ENCODE results near the gene GGT6.

The GGT6 gene

DNA sequence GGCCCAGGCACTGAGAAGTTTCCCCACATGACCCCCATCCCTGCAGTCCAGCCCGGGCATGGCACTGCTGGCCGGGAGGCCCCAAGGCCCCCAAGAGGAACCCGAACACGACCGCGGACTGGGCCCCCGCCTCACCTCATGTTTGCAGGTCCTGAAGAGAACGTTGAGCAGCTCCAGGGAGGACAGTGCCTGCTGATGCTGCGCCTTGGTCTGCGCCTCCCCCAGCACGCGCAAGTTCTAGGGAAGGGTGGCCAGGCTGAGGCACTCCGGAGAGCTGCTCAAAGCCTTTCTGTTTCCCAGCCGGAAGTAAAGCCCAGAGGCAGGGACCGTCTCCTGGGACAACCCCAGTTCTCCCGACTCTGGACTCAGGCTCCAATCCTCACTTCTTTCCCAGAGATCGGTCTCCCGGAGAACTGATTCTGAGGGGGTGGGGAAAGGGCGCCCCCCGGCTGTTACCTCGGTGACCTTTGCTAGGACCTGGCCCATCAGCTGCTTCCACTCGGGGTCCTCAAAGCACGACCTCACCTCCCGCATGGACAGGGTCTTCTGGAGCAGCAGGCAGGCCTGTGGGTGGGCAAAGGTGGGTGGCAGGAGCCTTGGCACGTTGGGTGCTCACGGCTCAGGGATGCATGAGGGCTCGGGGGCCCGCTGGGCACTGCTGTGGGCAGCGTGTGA, 18.9 kb downstream of the GGT6 start:
- DNase-seq: no peak
- Mint-ChIP-seq H3K27me3 (ENCODE audit: low read depth, poor library complexity) (no peaks in the 10 kb centered on the region), H3K9me3 (no peaks in the 10 kb centered on the region), H3K36me3 (ENCODE audit: low read depth) (peaks cover 4% of the 10 kb centered on the region), H3K4me3 (no peak overlapping the region), H3K4me1 (peaks cover 32% of the 10 kb centered on the region), H3K27ac (peak overlapping the region; percentile 22)
- TF ChIP-seq, protein P1, sequence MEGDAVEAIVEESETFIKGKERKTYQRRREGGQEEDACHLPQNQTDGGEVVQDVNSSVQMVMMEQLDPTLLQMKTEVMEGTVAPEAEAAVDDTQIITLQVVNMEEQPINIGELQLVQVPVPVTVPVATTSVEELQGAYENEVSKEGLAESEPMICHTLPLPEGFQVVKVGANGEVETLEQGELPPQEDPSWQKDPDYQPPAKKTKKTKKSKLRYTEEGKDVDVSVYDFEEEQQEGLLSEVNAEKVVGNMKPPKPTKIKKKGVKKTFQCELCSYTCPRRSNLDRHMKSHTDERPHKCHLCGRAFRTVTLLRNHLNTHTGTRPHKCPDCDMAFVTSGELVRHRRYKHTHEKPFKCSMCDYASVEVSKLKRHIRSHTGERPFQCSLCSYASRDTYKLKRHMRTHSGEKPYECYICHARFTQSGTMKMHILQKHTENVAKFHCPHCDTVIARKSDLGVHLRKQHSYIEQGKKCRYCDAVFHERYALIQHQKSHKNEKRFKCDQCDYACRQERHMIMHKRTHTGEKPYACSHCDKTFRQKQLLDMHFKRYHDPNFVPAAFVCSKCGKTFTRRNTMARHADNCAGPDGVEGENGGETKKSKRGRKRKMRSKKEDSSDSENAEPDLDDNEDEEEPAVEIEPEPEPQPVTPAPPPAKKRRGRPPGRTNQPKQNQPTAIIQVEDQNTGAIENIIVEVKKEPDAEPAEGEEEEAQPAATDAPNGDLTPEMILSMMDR (IDR thresholded peaks at IDR 0.05): no peak

DNA sequence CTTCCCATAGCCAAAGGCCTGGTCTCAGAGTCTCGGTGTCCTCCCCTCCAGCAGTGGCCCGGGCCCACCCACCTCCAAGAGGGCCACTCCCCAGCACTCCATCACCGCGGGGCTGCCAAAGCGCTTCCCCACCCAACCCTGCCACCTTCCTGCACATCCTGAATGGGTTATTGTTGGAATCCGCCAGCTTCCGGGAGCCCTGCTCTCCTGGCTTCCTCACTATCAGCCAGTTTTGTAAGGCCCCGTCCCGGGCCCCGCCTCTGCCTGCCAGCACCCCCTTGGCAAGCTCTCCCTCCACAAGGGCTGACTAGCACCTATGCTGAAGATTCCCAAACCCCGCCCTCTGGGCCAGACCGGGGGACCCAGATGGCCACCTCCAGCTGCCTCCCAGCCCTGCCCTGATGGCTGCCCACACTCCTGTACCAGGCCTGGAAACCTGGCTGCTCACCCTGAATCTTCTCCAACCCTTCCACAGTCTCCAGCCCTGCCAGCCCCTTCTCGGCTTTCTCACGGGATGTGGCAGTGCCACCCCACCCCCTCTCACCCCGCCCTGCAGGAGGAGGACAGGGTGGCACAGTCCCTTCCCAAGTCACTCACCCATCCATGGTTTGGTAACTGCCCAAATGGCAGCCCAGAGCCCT, 19.6 kb downstream of the GGT6 start:
- no peak for DNase-seq
- Mint-ChIP-seq H3K9me3 (no peaks in the 10 kb centered on the region), H3K27me3 (ENCODE audit: low read depth, poor library complexity) (no peaks in the 10 kb centered on the region), H3K27ac (no peak overlapping the region), H3K4me3 (no peak overlapping the region), H3K36me3 (ENCODE audit: low read depth) (peaks cover 4% of the 10 kb centered on the region), H3K4me1 (peaks cover 38% of the 10 kb centered on the region)
- TF ChIP-seq, protein P1 (IDR thresholded peaks at IDR 0.05): no peak

DNA sequence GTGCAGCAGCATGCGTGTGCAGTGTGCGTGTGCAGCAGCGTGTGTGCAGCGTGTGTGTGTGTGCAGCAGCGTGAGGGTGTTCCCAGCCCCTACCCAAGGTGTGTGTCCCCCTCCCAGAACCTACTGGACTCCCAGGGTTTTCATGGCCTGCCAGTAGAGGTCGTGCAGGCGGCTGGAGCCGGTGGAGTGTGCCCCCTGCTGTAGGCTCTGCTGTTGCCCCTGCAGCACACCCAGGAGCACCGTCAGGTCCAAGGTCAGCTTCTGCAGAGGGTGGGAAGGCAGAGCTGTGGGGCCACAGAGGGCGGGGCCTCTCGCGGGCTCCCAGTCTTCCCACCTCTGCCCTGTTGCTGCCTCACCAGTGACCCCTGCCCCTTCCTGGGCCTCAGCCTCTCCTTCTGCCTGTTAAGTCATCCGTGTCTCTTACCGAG, 20.1 kb downstream of the GGT6 start:
- DNase-seq: no peak
- Mint-ChIP-seq H3K27me3 (ENCODE audit: low read depth, poor library complexity) (no peaks in the 10 kb centered on the region), H3K4me1 (peaks cover 44% of the 10 kb centered on the region), H3K36me3 (ENCODE audit: low read depth) (peaks cover 4% of the 10 kb centered on the region), H3K4me3 (no peak overlapping the region), H3K9me3 (no peaks in the 10 kb centered on the region), H3K27ac (no peak overlapping the region)
- TF ChIP-seq, protein P1 (IDR thresholded peaks at IDR 0.05): no peak

DNA sequence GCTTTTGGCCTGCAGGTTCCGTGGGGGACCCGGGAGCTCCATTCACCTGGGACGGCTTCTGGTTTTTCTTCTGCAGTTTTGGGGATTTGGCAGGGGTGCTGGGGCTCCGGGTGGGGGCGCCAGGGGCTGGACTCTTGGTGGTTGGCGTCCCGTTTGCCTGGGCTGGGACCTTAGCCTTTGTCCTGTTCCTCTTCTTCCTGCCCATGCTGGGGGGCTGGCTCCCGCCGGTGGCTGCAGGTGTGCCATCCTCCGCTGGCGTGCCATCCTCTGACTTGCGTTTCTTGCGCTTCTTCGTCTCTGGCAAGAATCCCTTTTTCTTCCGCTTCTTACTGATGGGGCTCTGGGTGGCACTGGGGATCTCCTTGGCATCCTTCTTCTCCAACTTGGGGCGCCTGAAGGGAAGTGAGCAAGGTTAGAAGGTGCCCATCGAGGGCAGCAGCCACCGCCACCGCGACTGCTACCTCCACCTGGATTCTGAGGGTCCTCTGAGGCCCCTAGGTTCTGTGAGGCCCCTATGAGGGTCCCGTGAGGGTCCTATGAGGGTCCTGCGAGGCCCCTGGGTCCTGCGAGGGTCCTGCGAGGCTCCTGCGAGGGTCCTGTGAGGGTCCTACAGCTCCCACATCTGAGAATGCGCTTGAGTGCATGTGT, 20.7 kb downstream of the GGT6 start:
- Mint-ChIP-seq H3K27ac (no peak overlapping the region), H3K27me3 (ENCODE audit: low read depth, poor library complexity) (no peaks in the 10 kb centered on the region), H3K4me1 (peaks cover 41% of the 10 kb centered on the region), H3K36me3 (ENCODE audit: low read depth) (peaks cover 4% of the 10 kb centered on the region), H3K4me3 (no peak overlapping the region), H3K9me3 (no peaks in the 10 kb centered on the region)
- DNase-seq: no peak
- TF ChIP-seq, protein P1 (IDR thresholded peaks at IDR 0.05): no peak

DNA sequence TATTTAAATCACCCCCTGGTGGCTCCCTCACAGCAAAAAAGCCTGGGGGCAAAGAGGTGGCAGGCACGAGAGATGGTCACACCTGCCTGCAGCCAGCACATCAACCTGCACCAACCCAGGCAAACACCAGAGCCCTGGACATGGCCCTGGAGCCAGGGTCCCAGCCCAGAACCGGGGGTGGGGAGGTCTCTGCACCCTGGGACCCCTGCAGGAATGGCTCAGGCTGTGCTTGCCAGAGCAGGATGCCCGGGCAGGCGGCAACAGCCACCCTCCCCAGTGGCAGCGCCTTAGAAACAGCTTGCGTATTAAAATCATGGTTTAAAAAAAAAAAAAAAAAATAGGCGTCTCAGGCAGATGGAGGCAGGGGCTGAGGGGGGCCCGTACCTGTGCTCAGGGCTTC, 21.4 kb downstream of the GGT6 start:
- Mint-ChIP-seq H3K9me3 (no peaks in the 10 kb centered on the region), H3K27me3 (ENCODE audit: low read depth, poor library complexity) (no peaks in the 10 kb centered on the region), H3K4me1 (peaks cover 44% of the 10 kb centered on the region), H3K4me3 (no peak overlapping the region), H3K27ac (no peak overlapping the region), H3K36me3 (ENCODE audit: low read depth) (peaks cover 4% of the 10 kb centered on the region)
- DNase-seq: no peak
- TF ChIP-seq, protein P1 (IDR thresholded peaks at IDR 0.05): no peak
